HG03280 (cell line): ENCODE results near the gene CFAP61.
"Not testable (repeated sequence)": the region's sequence is repeated elsewhere in the genome, so short reads cannot be mapped to it uniquely, and the experiment has no call there.

Experiments
- ATAC-seq: cut with Tn5 transposase; IDR thresholded peaks from one replicate; pipeline ENCODE4 v1.9.1; 2021; ENCODE audit warnings: mild to moderate bottlenecking, moderate library complexity; ENCODE audit not compliant: unreplicated experiment

Gene CFAP61

GRCh38 chr20:20318365-20319161 lies 266.2 kb downstream of the CFAP61 start:
- no peak for ATAC-seq

GRCh38 chr20:20321134-20321533 lies 268.8 kb downstream of the CFAP61 start:
- ATAC-seq: no peak

GRCh38 chr20:20321917-20322316 lies 269.6 kb downstream of the CFAP61 start:
- ATAC-seq: no peak

- ATAC-seq: no peak
These were observed 270.6 kb downstream of the CFAP61 start for GRCh38 chr20:20322912-20323311.

GRCh38 chr20:20327746-20328145 lies 275.4 kb downstream of the CFAP61 start:
- no peak for ATAC-seq

DNA sequence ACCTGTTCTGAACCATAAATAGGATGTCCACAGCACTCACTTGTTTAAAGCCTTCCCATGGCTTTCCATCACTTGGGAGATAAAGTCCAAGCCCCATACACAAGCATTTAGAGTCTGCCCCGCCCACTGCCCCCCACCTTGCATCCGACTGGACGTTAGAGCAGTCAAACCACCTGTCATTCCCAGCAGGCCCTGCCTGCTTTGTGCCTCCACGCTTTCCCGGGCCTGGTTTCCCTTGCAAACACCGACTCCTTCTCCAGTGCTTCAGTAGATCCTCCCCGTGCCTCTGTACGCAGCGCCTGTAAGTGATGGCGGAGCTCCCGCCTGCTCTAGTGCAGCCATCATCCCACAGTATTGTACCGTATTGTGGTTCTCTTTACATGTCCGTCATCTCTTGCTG lies 277.2 kb downstream of the CFAP61 start:
- no peak for ATAC-seq

DNA sequence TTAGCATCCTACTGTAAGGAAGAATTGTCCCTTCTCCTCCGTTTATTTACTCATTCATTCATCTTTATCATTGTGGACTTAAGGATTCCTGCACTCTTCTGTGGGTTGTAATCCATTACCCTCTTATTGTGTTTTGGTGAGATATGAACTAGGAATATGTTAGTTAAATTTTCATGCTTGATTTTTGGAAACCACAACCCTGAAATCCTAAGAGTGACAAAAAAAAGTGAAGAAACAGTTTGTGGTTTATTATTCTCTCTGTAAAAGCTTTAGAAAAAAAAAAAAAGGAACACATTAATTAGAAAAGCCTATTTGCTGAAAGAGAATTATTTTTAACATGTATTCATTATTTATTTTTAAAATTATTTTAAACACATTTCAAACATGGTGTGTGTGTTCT lies 278.8 kb downstream of the CFAP61 start:
- ATAC-seq: no peak

- ATAC-seq: no peak
These were observed 279.5 kb downstream of the CFAP61 start for GRCh38 chr20:20331817-20332216.

GRCh38 chr20:20333866-20334265 lies 281.5 kb downstream of the CFAP61 start:
- ATAC-seq: no peak

- ATAC-seq: peak; percentile 97
These were observed 282.2 kb downstream of the CFAP61 start for GRCh38 chr20:20334489-20334888.

- no peak for ATAC-seq
These were observed 285.9 kb downstream of the CFAP61 start for GRCh38 chr20:20338133-20338730.

DNA sequence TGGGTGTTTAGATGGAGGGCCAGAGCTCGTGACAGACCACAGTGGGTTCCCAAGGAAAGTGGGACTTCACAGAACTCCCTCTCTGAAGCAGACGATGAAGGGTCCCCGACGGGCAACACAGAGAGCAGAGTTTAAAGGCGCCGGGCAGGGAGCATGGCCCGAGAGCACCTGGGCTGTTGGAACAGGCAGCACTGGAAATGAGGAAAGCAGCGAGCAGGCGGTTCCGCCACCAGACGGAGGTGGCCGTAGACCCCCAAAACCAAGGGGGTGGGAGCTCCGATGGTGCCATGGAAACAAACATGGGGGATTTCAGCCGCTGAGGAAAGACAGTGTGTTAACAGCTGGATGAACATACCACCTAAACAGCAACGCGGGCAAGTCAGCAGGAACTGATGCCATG lies 288.1 kb downstream of the CFAP61 start:
- no peak for ATAC-seq

- ATAC-seq: no peak
These were observed 289.0 kb downstream of the CFAP61 start for GRCh38 chr20:20341371-20341770.

DNA sequence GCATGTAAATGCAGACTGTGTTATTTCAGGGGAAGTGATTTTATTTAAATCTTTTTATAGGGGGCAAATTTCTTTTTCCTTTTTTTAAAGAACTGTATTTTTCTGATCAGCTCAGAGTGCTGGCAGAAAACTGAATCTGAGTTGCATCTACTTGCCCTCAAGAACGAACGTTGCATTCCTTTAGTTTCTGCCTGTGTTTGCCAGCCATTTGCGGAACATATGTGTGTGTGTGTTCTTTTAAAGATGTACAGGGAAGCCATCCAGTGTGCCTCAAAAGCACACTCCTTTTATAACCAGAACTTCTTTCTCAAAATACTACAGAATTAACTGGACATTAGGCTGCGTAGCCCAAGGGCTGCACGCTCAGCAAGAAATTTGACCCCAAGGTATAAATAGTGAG lies 289.7 kb downstream of the CFAP61 start:
- no peak for ATAC-seq

DNA sequence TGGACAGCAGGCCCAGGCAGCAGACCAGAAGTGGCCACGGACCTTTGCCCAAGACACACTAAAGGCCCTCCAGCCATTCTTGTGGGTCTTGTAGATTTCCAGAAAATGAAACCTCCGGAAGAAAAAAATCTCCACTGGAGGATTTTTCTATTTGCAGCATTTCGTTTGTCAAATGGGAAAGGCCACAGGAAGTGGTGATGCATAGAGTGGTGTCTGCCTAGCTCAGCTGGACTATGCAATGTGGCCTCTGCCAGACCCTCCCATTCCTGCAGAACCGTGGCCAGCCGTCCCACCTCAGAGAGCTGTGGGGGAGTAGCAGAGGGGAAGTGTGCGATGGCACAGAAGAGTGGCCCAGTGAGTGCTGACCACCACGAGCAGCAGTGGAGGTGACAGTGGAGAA lies 291.6 kb downstream of the CFAP61 start:
- no peak for ATAC-seq

DNA sequence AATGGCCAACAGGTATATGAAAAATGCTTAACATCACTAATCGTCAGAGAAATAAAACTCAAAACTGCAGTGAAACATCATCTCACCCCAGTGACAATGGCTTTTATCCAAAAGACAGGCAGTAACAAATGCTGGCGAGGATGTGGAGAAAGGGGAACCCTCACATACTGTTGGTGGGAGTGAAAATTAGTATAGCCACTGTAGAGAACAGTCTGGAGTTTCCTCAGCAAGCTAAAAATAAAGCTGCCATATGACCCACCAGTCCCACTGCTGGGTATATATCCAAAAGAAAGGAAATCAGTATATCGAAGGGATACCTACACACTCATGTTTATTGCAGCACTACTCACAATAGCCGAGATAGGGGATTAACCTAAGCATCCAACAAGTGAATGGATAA lies 292.1 kb downstream of the CFAP61 start:
- no peak for ATAC-seq

DNA sequence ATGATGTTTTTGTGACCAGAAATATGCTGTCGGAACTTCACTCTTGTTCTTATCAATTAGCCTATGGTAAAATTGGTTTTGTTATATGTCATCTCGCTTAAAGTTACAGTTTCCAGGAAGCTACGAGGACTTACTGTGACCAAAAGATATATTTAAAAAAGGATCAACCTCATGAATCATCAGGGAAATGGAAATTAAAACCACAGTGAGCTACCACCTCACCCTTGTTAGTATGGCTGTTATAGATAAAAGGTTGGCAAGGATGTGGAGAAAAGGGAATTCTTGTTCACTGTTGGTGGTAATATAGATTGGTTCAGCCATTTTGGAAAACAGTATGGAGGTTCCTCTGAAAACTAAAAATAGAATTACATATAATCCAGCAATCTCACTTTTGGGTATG lies 301.2 kb downstream of the CFAP61 start:
- ATAC-seq: no peak

GRCh38 chr20:20355503-20355902 lies 303.2 kb downstream of the CFAP61 start:
- ATAC-seq: not testable (repeated sequence)

DNA sequence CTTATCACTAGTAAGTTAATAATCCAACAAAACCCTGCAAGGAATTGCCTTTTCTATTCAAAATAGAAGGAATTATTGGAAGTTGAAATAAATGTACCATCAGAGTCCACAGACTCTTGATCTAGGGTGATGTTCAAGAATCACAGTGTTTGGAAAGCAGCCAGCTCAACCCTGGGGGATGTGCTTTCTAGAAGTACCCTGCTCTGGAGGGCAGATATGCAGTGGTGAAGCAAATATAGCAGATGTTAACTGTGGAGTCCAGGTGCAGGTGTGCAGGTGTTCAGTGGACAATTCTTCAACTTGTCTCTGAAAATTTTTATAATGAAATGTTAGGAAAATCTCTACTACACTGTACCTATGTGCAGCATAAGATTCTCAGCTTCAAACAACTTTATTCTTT lies 306.5 kb downstream of the CFAP61 start:
- no peak for ATAC-seq

GRCh38 chr20:20359628-20360027 lies 307.3 kb downstream of the CFAP61 start:
- no peak for ATAC-seq

GRCh38 chr20:20360464-20360863 lies 308.1 kb downstream of the CFAP61 start:
- ATAC-seq: peak; percentile 76

- ATAC-seq: no peak
These were observed 310.6 kb downstream of the CFAP61 start for GRCh38 chr20:20362774-20363433.
